K562 (cell line): ENCODE results near the gene CPED1. TPM values are rescaled to one million over a fixed set of nuclear protein-coding genes. Genes with fewer than 3 reads are reported as not detected.

ENCODE experiments used
- ATF1 ChIP-seq, 2 experiments: fragments of 450-650 bp in 1 of 2; IDR thresholded peaks; 2 replicates each; pipeline ENCODE4 v1.6.1; 2016; ENCODE audit warnings: missing compliant biosample characterization in 1 of 2, missing genetic modification characterization in 1 of 2
- ESRRA ChIP-seq: fragments of 450-650 bp; IDR thresholded peaks from 2 replicates; pipeline ENCODE4 v1.6.1; 2014; ENCODE audit warnings: low read depth, mild to moderate bottlenecking, moderate library complexity, borderline replicate concordance
- ETV5 ChIP-seq: sonication (generic); formaldehyde crosslinking; IDR thresholded peaks from 2 replicates; pipeline ENCODE4 v1.4.0; 2020; ENCODE audit warnings: low read depth, mild to moderate bottlenecking, missing genetic modification reagents
- HOXB6 ChIP-seq: fragments of 250-450 bp; sonication (Bioruptor Pico); IDR thresholded peaks from 2 replicates; pipeline ENCODE4 v1.5.1; 2022; ENCODE audit warnings: mild to moderate bottlenecking, borderline replicate concordance
- RBM14 ChIP-seq: fragments of 200-400 bp; formaldehyde crosslinking; IDR thresholded peaks from 2 replicates; pipeline ENCODE4 v1.6.1; 2018; ENCODE audit warnings: low read depth, mild to moderate bottlenecking, low read length, moderate library complexity, borderline replicate concordance; ENCODE audit not compliant: insufficient read depth
- SMARCA4 ChIP-seq: fragments of 450-650 bp; IDR thresholded peaks from 2 replicates; pipeline ENCODE4 v1.6.1; 2016
- TCF7 ChIP-seq: sonication (generic); IDR thresholded peaks from 2 replicates; pipeline ENCODE4 v1.6.1; 2016; ENCODE audit warnings: antibody characterized with exemption, borderline replicate concordance
- polyA plus RNA-seq, 8 experiments: library from polyadenylated mRNA; depleted of rRNA in 4 of 8; stranded (reverse) in 5 of 8; unstranded in 3 of 8; fragments of >200 nt; fragmentation: Nextera tagmentation in 2 of 8; fragmentation: Illumina TruSeq in 1 of 8; extraction: Ambion mirVana in 2 of 8; extraction: Trizol in 1 of 8; gene quantifications; 2 replicates each; pipeline versions ENCODE4 v1.2.1 to v1.2.3, GENCODE V29; 2011 to 2014; ENCODE audit warnings: inconsistent platforms in 1 of 8, missing spikeins in 1 of 8
- total RNA-seq, 7 experiments: library from RNA; depleted of rRNA in 6 of 7; stranded (reverse); fragments of >200 nt in 6 of 7; fragmentation: Illumina TruSeq in 2 of 7; extraction: Trizol in 2 of 7; gene quantifications; 2 replicates each; pipeline versions ENCODE4 v1.2.1 to v1.2.3, GENCODE V29; 2011 to 2021; ENCODE audit warnings: low replicate concordance in 1 of 7
- TF ChIP-seq, protein P1 (sequence below), 2 experiments: fragments of 450-650 bp; conservative IDR thresholded peaks; 2 replicates each; pipeline ENCODE4 v1.6.1; 2017; ENCODE audit warnings: mild to moderate bottlenecking in 2 of 2, moderate library complexity in 2 of 2
- TF ChIP-seq, protein P2 (sequence below): fragments of 450-650 bp; formaldehyde crosslinking; IDR thresholded peaks from 2 replicates; pipeline ENCODE4 v1.4.0; 2022; ENCODE audit warnings: mild to moderate bottlenecking, moderate library complexity
- TF ChIP-seq, protein P3 (sequence below), 2 experiments: fragments of 450-650 bp in 1 of 2; sonication (generic) in 1 of 2; formaldehyde crosslinking in 1 of 2; IDR thresholded peaks; 2 replicates each; pipeline versions ENCODE4 v1.7.1 to v1.9.0; 2016 to 2022; ENCODE audit warnings: inconsistent platforms in 1 of 2, mild to moderate bottlenecking in 1 of 2, missing genetic modification reagents in 1 of 2
- TF ChIP-seq, protein P4 (sequence below): fragments of 450-650 bp; IDR thresholded peaks from 2 replicates; pipeline ENCODE4 v1.6.1; 2016; ENCODE audit warnings: mild to moderate bottlenecking

CPED1 gene
- total and polyA plus RNA-seq, 9 of the 15 experiments (the other 6 are each of a cell fraction or from before 2014, with no cell fraction given): 195 to 393 (median 290) TPM

DNA sequence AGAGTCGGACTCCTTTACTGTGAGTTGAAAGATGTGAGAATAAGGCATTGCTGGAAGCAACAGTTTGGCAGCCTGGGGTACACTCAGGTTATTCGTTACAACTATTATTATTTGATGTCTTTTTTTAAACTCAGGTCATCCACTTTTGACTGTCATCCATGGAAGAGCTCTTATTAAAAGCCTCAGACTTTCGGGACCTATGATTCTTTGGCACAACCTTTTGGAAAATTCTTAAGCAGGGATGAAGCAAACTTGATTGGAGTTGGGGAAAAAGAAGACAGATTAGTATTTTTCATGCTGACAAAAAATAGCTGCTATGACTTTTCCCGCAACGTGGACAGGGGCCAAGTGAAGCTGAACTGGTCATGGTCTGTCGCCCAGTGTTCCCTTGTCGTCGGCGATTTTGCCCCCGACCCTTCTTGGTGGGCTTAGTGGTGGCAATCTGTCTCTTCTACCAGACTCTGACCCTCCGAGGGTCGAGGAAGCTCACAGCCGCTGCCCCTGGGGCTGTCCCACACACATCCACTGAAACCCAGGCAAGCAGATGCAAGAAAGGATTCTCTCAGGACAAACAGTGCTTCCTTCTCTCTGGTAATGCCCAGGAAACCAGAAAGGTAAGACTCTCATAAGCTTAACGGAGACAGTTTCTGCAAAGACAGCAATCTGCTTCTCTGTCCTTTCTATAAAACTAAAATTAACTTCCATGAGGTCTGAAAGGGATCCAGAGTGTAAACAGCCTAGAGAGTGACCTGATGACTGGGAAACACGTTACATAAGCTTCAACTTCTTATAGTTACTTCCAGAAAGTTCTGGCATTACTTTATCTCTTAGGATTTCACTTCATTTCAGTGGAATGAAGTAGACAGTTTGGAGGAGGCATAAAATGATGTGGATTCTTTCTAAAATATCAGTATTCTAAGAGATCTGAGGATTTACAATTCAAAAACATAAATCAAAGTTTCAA is 1.0 kb downstream of the CPED1 start (continued):
- TF ChIP-seq SMARCA4 (no peak), HOXB6 (CRISPR knock-in tag) (no peak), TCF7 (no peak), ATF1 (CRISPR knock-in tag; IDR thresholded peaks at IDR 0.05) (no peak), ATF1 (tag; IDR thresholded peaks at IDR 0.05) (no peak), RBM14 (no peak), ESRRA (no peak), ETV5 (CRISPR knock-in tag) (peak; percentile 16; the same call in 1 of the 2 replicates)
- TF ChIP-seq, protein P1, sequence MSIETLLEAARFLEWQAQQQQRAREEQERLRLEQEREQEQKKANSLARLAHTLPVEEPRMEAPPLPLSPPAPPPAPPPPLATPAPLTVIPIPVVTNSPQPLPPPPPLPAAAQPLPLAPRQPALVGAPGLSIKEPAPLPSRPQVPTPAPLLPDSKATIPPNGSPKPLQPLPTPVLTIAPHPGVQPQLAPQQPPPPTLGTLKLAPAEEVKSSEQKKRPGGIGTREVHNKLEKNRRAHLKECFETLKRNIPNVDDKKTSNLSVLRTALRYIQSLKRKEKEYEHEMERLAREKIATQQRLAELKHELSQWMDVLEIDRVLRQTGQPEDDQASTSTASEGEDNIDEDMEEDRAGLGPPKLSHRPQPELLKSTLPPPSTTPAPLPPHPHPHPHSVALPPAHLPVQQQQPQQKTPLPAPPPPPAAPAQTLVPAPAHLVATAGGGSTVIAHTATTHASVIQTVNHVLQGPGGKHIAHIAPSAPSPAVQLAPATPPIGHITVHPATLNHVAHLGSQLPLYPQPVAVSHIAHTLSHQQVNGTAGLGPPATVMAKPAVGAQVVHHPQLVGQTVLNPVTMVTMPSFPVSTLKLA (conservative IDR thresholded peaks at IDR 0.05): peak in 1 of 2 experiments; percentile 11; a peak in 2 of 4 replicates
- TF ChIP-seq, protein P2, sequence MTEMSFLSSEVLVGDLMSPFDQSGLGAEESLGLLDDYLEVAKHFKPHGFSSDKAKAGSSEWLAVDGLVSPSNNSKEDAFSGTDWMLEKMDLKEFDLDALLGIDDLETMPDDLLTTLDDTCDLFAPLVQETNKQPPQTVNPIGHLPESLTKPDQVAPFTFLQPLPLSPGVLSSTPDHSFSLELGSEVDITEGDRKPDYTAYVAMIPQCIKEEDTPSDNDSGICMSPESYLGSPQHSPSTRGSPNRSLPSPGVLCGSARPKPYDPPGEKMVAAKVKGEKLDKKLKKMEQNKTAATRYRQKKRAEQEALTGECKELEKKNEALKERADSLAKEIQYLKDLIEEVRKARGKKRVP (CRISPR knock-in tag): no peak
- TF ChIP-seq, protein P3, sequence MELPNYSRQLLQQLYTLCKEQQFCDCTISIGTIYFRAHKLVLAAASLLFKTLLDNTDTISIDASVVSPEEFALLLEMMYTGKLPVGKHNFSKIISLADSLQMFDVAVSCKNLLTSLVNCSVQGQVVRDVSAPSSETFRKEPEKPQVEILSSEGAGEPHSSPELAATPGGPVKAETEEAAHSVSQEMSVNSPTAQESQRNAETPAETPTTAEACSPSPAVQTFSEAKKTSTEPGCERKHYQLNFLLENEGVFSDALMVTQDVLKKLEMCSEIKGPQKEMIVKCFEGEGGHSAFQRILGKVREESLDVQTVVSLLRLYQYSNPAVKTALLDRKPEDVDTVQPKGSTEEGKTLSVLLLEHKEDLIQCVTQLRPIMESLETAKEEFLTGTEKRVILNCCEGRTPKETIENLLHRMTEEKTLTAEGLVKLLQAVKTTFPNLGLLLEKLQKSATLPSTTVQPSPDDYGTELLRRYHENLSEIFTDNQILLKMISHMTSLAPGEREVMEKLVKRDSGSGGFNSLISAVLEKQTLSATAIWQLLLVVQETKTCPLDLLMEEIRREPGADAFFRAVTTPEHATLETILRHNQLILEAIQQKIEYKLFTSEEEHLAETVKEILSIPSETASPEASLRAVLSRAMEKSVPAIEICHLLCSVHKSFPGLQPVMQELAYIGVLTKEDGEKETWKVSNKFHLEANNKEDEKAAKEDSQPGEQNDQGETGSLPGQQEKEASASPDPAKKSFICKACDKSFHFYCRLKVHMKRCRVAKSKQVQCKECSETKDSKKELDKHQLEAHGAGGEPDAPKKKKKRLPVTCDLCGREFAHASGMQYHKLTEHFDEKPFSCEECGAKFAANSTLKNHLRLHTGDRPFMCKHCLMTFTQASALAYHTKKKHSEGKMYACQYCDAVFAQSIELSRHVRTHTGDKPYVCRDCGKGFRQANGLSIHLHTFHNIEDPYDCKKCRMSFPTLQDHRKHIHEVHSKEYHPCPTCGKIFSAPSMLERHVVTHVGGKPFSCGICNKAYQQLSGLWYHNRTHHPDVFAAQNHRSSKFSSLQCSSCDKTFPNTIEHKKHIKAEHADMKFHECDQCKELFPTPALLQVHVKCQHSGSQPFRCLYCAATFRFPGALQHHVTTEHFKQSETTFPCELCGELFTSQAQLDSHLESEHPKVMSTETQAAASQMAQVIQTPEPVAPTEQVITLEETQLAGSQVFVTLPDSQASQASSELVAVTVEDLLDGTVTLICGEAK (IDR thresholded peaks at IDR 0.05): no peak
- TF ChIP-seq, protein P3 (CRISPR knock-in tag; IDR thresholded peaks at IDR 0.05): no peak
- TF ChIP-seq, protein P4, sequence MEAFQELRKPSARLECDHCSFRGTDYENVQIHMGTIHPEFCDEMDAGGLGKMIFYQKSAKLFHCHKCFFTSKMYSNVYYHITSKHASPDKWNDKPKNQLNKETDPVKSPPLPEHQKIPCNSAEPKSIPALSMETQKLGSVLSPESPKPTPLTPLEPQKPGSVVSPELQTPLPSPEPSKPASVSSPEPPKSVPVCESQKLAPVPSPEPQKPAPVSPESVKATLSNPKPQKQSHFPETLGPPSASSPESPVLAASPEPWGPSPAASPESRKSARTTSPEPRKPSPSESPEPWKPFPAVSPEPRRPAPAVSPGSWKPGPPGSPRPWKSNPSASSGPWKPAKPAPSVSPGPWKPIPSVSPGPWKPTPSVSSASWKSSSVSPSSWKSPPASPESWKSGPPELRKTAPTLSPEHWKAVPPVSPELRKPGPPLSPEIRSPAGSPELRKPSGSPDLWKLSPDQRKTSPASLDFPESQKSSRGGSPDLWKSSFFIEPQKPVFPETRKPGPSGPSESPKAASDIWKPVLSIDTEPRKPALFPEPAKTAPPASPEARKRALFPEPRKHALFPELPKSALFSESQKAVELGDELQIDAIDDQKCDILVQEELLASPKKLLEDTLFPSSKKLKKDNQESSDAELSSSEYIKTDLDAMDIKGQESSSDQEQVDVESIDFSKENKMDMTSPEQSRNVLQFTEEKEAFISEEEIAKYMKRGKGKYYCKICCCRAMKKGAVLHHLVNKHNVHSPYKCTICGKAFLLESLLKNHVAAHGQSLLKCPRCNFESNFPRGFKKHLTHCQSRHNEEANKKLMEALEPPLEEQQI: no peak
